GM13976 (cell line): ENCODE results near the gene DHRS3.

Experiments
- DNase-seq: peaks from one replicate; pipeline ENCODE4 v3.0.0; 2012; ENCODE audit warnings: low spot score
- CTCF ChIP-seq: IDR thresholded peaks from 2 replicates; pipeline ENCODE4 v1.5.1; 2012; ENCODE audit warnings: borderline replicate concordance, mild to moderate bottlenecking; ENCODE audit not compliant: insufficient read depth; ENCODE audit errors: extremely low read depth, missing control alignments, control extremely low read depth
- in situ Hi-C: fragments of 300-500 bp; cut with MboI; formaldehyde crosslinking; loops from one replicate; pipeline ENCODE4 v1.12.0; 2022; ENCODE audit warnings: low sequenced_read_pairs, mixed read lengths, inconsistent platforms; ENCODE audit not compliant: unreplicated experiment

DHRS3 gene

GRCh38 chr1:12629985-12630760, 12.2 kb upstream of the DHRS3 start:
- in situ Hi-C loops = no loop called here
- no peak for DNase-seq
- no peak for TF ChIP-seq CTCF

- no peak for DNase-seq
- in situ Hi-C loops = no loop called here
- no peak for TF ChIP-seq CTCF
Observed at GRCh38 chr1:12629511-12629956, 11.5 kb upstream of the DHRS3 start.

GRCh38 chr1:12627296-12627695, 9.3 kb upstream of the DHRS3 start:
- no peak for DNase-seq
- TF ChIP-seq CTCF = no peak
- in situ Hi-C loops = no loop called here

GRCh38 chr1:12626888-12627287, 8.9 kb upstream of the DHRS3 start:
- in situ Hi-C loops = no loop called here
- DNase-seq = no peak
- no peak for TF ChIP-seq CTCF

- no peak for DNase-seq
- TF ChIP-seq CTCF = no peak
- in situ Hi-C loops = no loop called here
Observed at GRCh38 chr1:12625276-12625675, 7.3 kb upstream of the DHRS3 start.

- in situ Hi-C loops = loop anchor here (25.0 kb wide), 2 partner anchors 310 to 510 kb away; no protein-coding TSS in a partner anchor
- no peak for TF ChIP-seq CTCF
- no peak for DNase-seq
Observed at GRCh38 chr1:12622506-12622905, 4.5 kb upstream of the DHRS3 start.
